SU-DHL-6 (cell line): ENCODE results near the gene DEPDC5.

Experiments used
- EZH2phosphoT487 ChIP-seq: fragments of 200-600 bp; sonication (generic), shearing (Covaris generic); conservative IDR thresholded peaks from 2 replicates; pipeline ENCODE4 v1.6.1; 2018; ENCODE audit warnings: mild to moderate bottlenecking, antibody characterized with exemption, low read length, moderate library complexity, mixed read lengths
- TF ChIP-seq, protein P1 (sequence below): fragments of 200-600 bp; sonication (generic); IDR thresholded peaks from one replicate; pipeline ENCODE4 v1.5.1; 2017; ENCODE audit warnings: antibody characterized with exemption, mild to moderate bottlenecking, low read length, moderate library complexity; ENCODE audit not compliant: insufficient read depth, poor library complexity, severe bottlenecking

DNA sequence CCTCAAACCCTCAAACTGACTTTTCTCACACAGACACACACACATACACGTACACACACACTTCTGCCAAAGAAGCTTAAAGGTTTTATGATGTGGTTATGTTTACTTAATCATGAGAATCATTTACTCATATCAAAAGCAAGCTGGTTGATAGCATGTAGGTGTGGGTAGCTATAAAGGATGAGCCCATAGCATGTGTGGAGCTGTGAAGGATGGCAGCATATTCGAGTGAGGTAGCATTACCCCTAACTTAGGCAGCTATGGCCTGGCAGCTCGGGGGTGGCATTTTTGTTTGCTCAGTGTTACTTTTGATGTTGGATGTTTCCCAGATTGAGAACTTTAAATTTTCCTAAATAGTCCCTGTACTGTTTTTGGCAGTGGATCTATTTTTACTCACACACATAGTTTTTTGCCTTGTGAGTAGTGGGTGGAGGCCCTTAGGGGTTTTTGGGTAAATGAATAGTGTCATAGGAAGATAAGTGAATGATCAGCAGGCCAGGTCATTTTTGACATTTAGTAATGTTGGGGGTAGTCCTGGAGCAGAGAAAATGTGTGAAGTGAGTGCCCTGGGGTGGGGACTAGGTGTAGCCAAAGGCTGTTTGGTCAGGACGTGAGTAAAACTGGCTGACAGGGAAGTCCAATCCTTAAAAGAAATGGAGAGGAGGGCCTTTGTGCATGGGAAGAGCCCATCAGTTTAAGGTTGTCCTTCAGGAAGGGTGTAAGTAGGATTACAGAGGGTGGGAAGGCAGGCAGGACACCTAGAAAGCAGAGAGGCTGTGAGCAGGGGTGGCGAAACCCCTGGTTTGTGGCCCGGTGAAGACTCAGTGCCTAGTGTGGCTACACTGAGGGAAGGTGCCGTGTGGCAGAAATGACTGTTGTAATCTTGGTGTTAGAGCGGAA lies 197.6 kb downstream of the DEPDC5 start:
- TF ChIP-seq EZH2phosphoT487: no peak
- TF ChIP-seq, protein P1, sequence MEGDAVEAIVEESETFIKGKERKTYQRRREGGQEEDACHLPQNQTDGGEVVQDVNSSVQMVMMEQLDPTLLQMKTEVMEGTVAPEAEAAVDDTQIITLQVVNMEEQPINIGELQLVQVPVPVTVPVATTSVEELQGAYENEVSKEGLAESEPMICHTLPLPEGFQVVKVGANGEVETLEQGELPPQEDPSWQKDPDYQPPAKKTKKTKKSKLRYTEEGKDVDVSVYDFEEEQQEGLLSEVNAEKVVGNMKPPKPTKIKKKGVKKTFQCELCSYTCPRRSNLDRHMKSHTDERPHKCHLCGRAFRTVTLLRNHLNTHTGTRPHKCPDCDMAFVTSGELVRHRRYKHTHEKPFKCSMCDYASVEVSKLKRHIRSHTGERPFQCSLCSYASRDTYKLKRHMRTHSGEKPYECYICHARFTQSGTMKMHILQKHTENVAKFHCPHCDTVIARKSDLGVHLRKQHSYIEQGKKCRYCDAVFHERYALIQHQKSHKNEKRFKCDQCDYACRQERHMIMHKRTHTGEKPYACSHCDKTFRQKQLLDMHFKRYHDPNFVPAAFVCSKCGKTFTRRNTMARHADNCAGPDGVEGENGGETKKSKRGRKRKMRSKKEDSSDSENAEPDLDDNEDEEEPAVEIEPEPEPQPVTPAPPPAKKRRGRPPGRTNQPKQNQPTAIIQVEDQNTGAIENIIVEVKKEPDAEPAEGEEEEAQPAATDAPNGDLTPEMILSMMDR: no peak
